Esophagus muscularis mucosa (tissue), 3 donors: Measurements from ENCODE around the gene DAPK1.

Experiments
- CTCF ChIP-seq, 3 experiments: fragments of 200-600 bp in 2 of 3; fragments of 450-650 bp in 1 of 3; sonication (generic) in 2 of 3; IDR thresholded peaks; one replicate each; pipeline ENCODE4 v1.5.1; 2017 to 2019; ENCODE audit warnings: antibody characterized with exemption in 3 of 3, mild to moderate bottlenecking in 2 of 3, moderate library complexity in 1 of 3
- EP300 ChIP-seq: sonication (generic); formaldehyde crosslinking; IDR thresholded peaks from one replicate; pipeline ENCODE4 v1.6.1; 2017; ENCODE audit warnings: antibody characterized with exemption

- no peak for TF ChIP-seq CTCF (IDR thresholded peaks at IDR 0.05)
- TF ChIP-seq EP300, result no peak
These were observed 217.2 kb downstream of the DAPK1 start for GRCh38 chr9:87714819-87715218.
